Tibial artery (tissue), 4 donors: ENCODE measurements around the gene NCOA3.

ENCODE experiments used
- DNase-seq, 2 donors: peaks; one replicate each; pipeline ENCODE4 v3.0.0-alpha.2; 2019
- H3K27ac ChIP-seq, 2 donors: fragments of 200-600 bp; sonication (generic) in 1 of 2; 1 replicate in 1 of 2; 2 replicates in 1 of 2; pipeline ENCODE4 v1.5.1; 2018 to 2019; ENCODE audit warnings: mild to moderate bottlenecking in 1 of 2
- H3K27me3 ChIP-seq, 2 donors: fragments of 200-600 bp; sonication (generic) in 1 of 2; one replicate each; pipeline versions ENCODE4 v1.5.1 to v1.6.0; 2016 to 2019
- H3K36me3 ChIP-seq, 3 donors: fragments of 200-600 bp; sonication (generic) in 2 of 3; one replicate each; pipeline ENCODE4 v1.5.1; 2016 to 2019; ENCODE audit warnings: mild to moderate bottlenecking in 2 of 3
- H3K4me1 ChIP-seq, 4 donors: fragments of 200-600 bp; sonication (generic) in 2 of 4; 1 replicate in 3 of 4; 2 replicates in 1 of 4; pipeline ENCODE4 v1.5.1; 2016 to 2019
- H3K4me3 ChIP-seq, 2 donors: fragments of 200-600 bp; sonication (generic) in 1 of 2; 1 replicate in 1 of 2; 2 replicates in 1 of 2; pipeline ENCODE4 v1.5.1; 2018 to 2019; ENCODE audit warnings: mild to moderate bottlenecking in 2 of 2
- H3K9me3 ChIP-seq, 3 donors: fragments of 200-600 bp; sonication (generic) in 1 of 3; one replicate each; pipeline ENCODE4 v1.5.1; 2016 to 2019
- CTCF ChIP-seq, 2 experiments: fragments of 200-600 bp in 1 of 2; fragments of 450-650 bp in 1 of 2; IDR thresholded peaks; one replicate each; pipeline ENCODE4 v1.5.1; 2017 to 2019; ENCODE audit warnings: antibody characterized with exemption in 2 of 2, mild to moderate bottlenecking in 1 of 2, moderate library complexity in 1 of 2
- intact Hi-C: fragments of 100-400 bp; cut with DNase I; formaldehyde crosslinking; loops from one replicate; pipeline ENCODE4 v1.15.0; 2023; ENCODE audit warnings: low total_unique reads

NCOA3 gene

GRCh38 chr20:47618479-47618878, 116.8 kb downstream of the NCOA3 start:
- no peak overlapping the region for H3K27ac ChIP-seq
- H3K4me1 ChIP-seq: peaks cover 0 to 13% (median 2%) of the 10 kb centered on the region in 4 donors
- H3K27me3 ChIP-seq: no peaks in the 10 kb centered on the region
- TF ChIP-seq CTCF (IDR thresholded peaks at IDR 0.05): no peak
- H3K9me3 ChIP-seq: no peaks in the 10 kb centered on the region
- no peak overlapping the region for H3K4me3 ChIP-seq
- intact Hi-C loops: no loop called here
- peaks cover 10 to 12% (median 11%) of the 10 kb centered on the region in 3 donors for H3K36me3 ChIP-seq
- no peak for DNase-seq

GRCh38 chr20:47620808-47621805, 119.4 kb downstream of the NCOA3 start:
- Histone ChIP-seq H3K9me3 (no peaks in the 10 kb centered on the region), H3K27me3 (no peaks in the 10 kb centered on the region), H3K4me3 (no peak overlapping the region), H3K36me3 (peaks cover 26 to 35% (median 26%) of the 10 kb centered on the region in 3 donors), H3K4me1 (peaks cover 0 to 13% (median 0%) of the 10 kb centered on the region in 4 donors), H3K27ac (no peak overlapping the region)
- intact Hi-C loops: loop anchor here (5.0 to 10.0 kb wide), 2 partner anchors 236 to 424 kb away; no protein-coding TSS in a partner anchor
- peak; percentile 72 to 85 for TF ChIP-seq CTCF (IDR thresholded peaks at IDR 0.05)
- DNase-seq: no peak

DNA sequence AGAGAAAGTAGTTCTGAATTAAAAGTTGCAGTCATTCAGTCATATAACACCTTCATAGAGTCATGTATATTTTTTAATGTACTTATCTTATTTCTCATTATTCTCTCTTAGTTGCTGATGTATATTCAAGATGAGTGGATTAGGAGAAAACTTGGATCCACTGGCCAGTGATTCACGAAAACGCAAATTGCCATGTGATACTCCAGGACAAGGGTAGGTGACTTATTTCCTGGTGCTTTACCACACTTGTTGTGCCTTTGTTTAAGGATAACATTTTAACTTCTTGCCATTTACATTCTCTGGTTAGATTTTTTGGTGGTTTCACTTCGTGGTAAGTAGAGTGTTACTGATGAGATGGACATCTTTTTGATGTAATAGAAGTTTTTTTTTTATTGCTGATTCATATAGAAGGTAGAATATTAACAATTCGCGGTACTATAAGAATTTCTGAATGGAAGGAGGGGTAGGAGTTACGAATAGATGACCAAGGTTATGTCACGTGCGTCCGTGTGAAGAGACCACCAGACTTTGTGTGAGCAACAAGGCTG, 120.5 kb downstream of the NCOA3 start:
- Histone ChIP-seq H3K36me3 (peaks cover 26 to 44% (median 33%) of the 10 kb centered on the region in 3 donors), H3K27me3 (no peaks in the 10 kb centered on the region), H3K4me1 (peaks cover 0 to 13% (median 0%) of the 10 kb centered on the region in 4 donors), H3K9me3 (no peaks in the 10 kb centered on the region), H3K4me3 (no peak overlapping the region), H3K27ac (no peak overlapping the region)
- intact Hi-C loops: loop anchor here (5.0 to 10.0 kb wide), 2 partner anchors 237 to 425 kb away; no protein-coding TSS in a partner anchor
- TF ChIP-seq CTCF (IDR thresholded peaks at IDR 0.05): no peak
- DNase-seq: no peak

- Histone ChIP-seq H3K4me3 (no peak overlapping the region), H3K9me3 (no peaks in the 10 kb centered on the region), H3K36me3 (peaks cover 34 to 53% (median 43%) of the 10 kb centered on the region in 3 donors), H3K27ac (no peak overlapping the region), H3K4me1 (peaks cover 0 to 13% (median 0%) of the 10 kb centered on the region in 4 donors), H3K27me3 (no peaks in the 10 kb centered on the region)
- TF ChIP-seq CTCF (IDR thresholded peaks at IDR 0.05): no peak
- DNase-seq: no peak
- intact Hi-C loops: loop anchor here (5.0 to 10.0 kb wide), 2 partner anchors 238 to 426 kb away; no protein-coding TSS in a partner anchor
Measured at GRCh38 chr20:47623206-47623605, 121.5 kb downstream of the NCOA3 start.

- Histone ChIP-seq H3K27me3 (no peaks in the 10 kb centered on the region), H3K9me3 (no peaks in the 10 kb centered on the region), H3K27ac (no peak overlapping the region), H3K4me1 (no peaks in the 10 kb centered on the region), H3K4me3 (no peak overlapping the region), H3K36me3 (peaks cover 41 to 73% (median 54%) of the 10 kb centered on the region in 3 donors)
- intact Hi-C loops: loop anchor here (10.0 kb wide), 1 partner anchor 243 kb away; no protein-coding TSS in a partner anchor
- TF ChIP-seq CTCF (IDR thresholded peaks at IDR 0.05): no peak
- no peak for DNase-seq
Measured at GRCh38 chr20:47627540-47627939, 125.9 kb downstream of the NCOA3 start.
